GM12878 (cell line): ENCODE data around the gene MAPK1. TPM values are rescaled to one million over a fixed set of nuclear protein-coding genes. Genes with fewer than 3 reads are reported as not detected.

Experiments
- ATAC-seq: fragments of 200-7000 bp; cut with Tn5 transposase; 3 replicates; pipeline ENCODE4 v1.9.1; 2020; ENCODE audit warnings: mild to moderate bottlenecking, moderate library complexity
- BruUV-seq: library from RNA; stranded (reverse); fragments of 400-500 nt; replicated peaks from 2 replicates; lab custom pipeline; 2021; lab: Mats Ljungman, UMichigan
- CTCF ChIA-PET: fragments of 300-600 bp; sonication (Branson Sonifier 250); formaldehyde crosslinking; extraction: SDS; loops from one replicate; lab custom pipeline; 2021; ENCODE audit warnings: inconsistent platforms; lab: Yijun Ruan, JAX
- POLR2A ChIA-PET: fragments of 350-600 bp; formaldehyde crosslinking; extraction: SDS; loops from one replicate; lab custom pipeline; 2021; ENCODE audit warnings: inconsistent platforms; lab: Charles Lee
- RAD21 ChIA-PET: fragments of 300-600 bp; sonication (Branson Sonifier 250); formaldehyde crosslinking; loops from one replicate; lab custom pipeline; 2023; ENCODE audit warnings: antibody characterized with exemption; ENCODE audit not compliant: unreplicated experiment; lab: Charles Lee
- SMC1A ChIA-PET: fragments of 300-600 bp; sonication (Branson Sonifier 250); formaldehyde crosslinking; loops from one replicate; lab custom pipeline; 2023; ENCODE audit not compliant: unreplicated experiment, uncharacterized antibody; lab: Charles Lee
- DNase-seq: peaks from one replicate; pipeline ENCODE4 v3.0.0-alpha.2; 2011; ENCODE audit warnings: low read depth, low spot score
- FAIRE-seq: peaks from 3 replicates; lab custom pipeline; 2011; peaks lifted over from hg19 to GRCh38; lab: Jason Lieb, UNC
- H2AFZ ChIP-seq: 2 replicates; pipeline ENCODE4 v1.6.0; 2011; ENCODE audit warnings: low read depth, low read length, control low read depth; ENCODE audit not compliant: control insufficient read depth
- H3K27ac ChIP-seq: 2 replicates; pipeline ENCODE4 v1.5.1; 2011; ENCODE audit warnings: control low read depth; ENCODE audit not compliant: control insufficient read depth, insufficient read depth
- H3K27me3 ChIP-seq, 2 experiments: replicated peaks in 1 of 2; 2 replicates each; pipeline versions ENCODE4 v1.6.0 to v1.6.1; 2011; ENCODE audit warnings: low read length in 1 of 2; ENCODE audit not compliant: control insufficient read depth in 2 of 2, insufficient read depth in 2 of 2
- H3K36me3 ChIP-seq, 2 experiments: 2 replicates each; pipeline ENCODE4 v1.5.1; 2011; ENCODE audit warnings: low read length in 1 of 2; ENCODE audit not compliant: control insufficient read depth in 2 of 2, insufficient read depth in 2 of 2
- H3K4me1 ChIP-seq: 2 replicates; pipeline ENCODE4 v1.6.1; 2011; ENCODE audit warnings: mild to moderate bottlenecking, low read length, moderate library complexity, mixed read lengths; ENCODE audit not compliant: control insufficient read depth, insufficient read depth
- H3K4me2 ChIP-seq: 2 replicates; pipeline ENCODE4 v1.6.0; 2011; ENCODE audit warnings: control low read depth; ENCODE audit not compliant: control insufficient read depth, insufficient read depth
- H3K4me3 ChIP-seq: fragments of 200-600 bp; sonication (generic); 2 replicates; pipeline ENCODE4 v1.5.1; 2016
- H3K79me2 ChIP-seq: 2 replicates; pipeline ENCODE4 v1.6.0; 2011; ENCODE audit warnings: low read length; ENCODE audit not compliant: control insufficient read depth, insufficient read depth
- H3K9ac ChIP-seq: 2 replicates; pipeline ENCODE4 v1.8.0; 2011; ENCODE audit warnings: low read length, control low read depth, mixed read lengths; ENCODE audit not compliant: control insufficient read depth, insufficient read depth
- H3K9me3 ChIP-seq: replicated peaks from 3 replicates; pipeline ENCODE4 v1.5.1; 2011; ENCODE audit warnings: mild to moderate bottlenecking, low read length; ENCODE audit not compliant: control insufficient read depth, insufficient read depth
- H4K20me1 ChIP-seq: 2 replicates; pipeline ENCODE4 v1.6.0; 2011; ENCODE audit not compliant: control insufficient read depth, insufficient read depth
- MTA3 ChIP-seq: IDR thresholded peaks from 2 replicates; pipeline ENCODE4 v1.6.1; 2012; ENCODE audit warnings: low read length, inconsistent platforms, borderline replicate concordance
- POLR2A ChIP-seq: IDR thresholded peaks from 2 replicates; pipeline ENCODE4 v1.6.1; 2011; ENCODE audit warnings: low read depth, mild to moderate bottlenecking, low read length
- POU2F2 ChIP-seq: IDR thresholded peaks from 3 replicates; pipeline ENCODE4 v1.6.1; 2011; ENCODE audit warnings: low read depth, mild to moderate bottlenecking, low read length, borderline replicate concordance
- RAD21 ChIP-seq: IDR thresholded peaks from 2 replicates; pipeline ENCODE4 v1.6.1; 2011; ENCODE audit warnings: mild to moderate bottlenecking, low read depth, low read length, moderate library complexity; ENCODE audit not compliant: insufficient read depth
- RUNX3 ChIP-seq: IDR thresholded peaks from 2 replicates; pipeline ENCODE4 v1.6.1; 2012; ENCODE audit warnings: low read length, inconsistent platforms
- SMAD1 ChIP-seq: fragments of 450-650 bp; IDR thresholded peaks from 2 replicates; pipeline ENCODE4 v1.6.1; 2018; ENCODE audit warnings: mild to moderate bottlenecking, low read depth; ENCODE audit not compliant: partially characterized antibody
- SREBF2 ChIP-seq: IDR thresholded peaks from 2 replicates; pipeline ENCODE4 v1.6.1; 2012; ENCODE audit warnings: mild to moderate bottlenecking, low read length
- TAF1 ChIP-seq: IDR thresholded peaks from 2 replicates; pipeline ENCODE4 v1.6.1; 2011; ENCODE audit warnings: mild to moderate bottlenecking, low read depth, low read length, borderline replicate concordance
- TCF12 ChIP-seq: IDR thresholded peaks from 2 replicates; pipeline ENCODE4 v1.6.1; 2011; ENCODE audit warnings: low read depth, mild to moderate bottlenecking, low read length
- YBX1 ChIP-seq: fragments of 450-650 bp; IDR thresholded peaks from 2 replicates; pipeline ENCODE4 v1.6.1; 2016; ENCODE audit warnings: antibody characterized with exemption
- ZNF384 ChIP-seq: IDR thresholded peaks from 2 replicates; pipeline ENCODE4 v1.6.1; 2012; ENCODE audit warnings: low read depth, mild to moderate bottlenecking, low read length, improper control_type of control experiment, borderline replicate concordance
- WGBS: methylation state at CpG from one replicate; pipeline ENCODE4 v1.1.6; 2016; ENCODE audit warnings: low lambda C conversion rate; ENCODE audit not compliant: insufficient replicate concordance, insufficient coverage; ENCODE audit errors: missing lambda C conversion rate; 5-methylcytosine and 5-hydroxymethylcytosine counted together
- in situ Hi-C: fragments of 300-500 bp; cut with MboI; formaldehyde crosslinking; loops from 9 replicates; pipeline ENCODE4 v1.14.3; 2018; ENCODE audit warnings: mixed read lengths
- intact Hi-C: fragments of 100-400 bp; cut with micrococcal nuclease; formaldehyde crosslinking; loops from one replicate; pipeline ENCODE4 v1.14.2; 2022; ENCODE audit not compliant: unreplicated experiment
- polyA plus RNA-seq, 11 experiments: library from polyadenylated mRNA; depleted of rRNA in 4 of 11; unstranded in 6 of 11; stranded (reverse) in 5 of 11; fragments of >200 nt; fragmentation: Nextera tagmentation in 4 of 11; fragmentation: Illumina TruSeq in 1 of 11; extraction: Ambion mirVana in 4 of 11; extraction: Trizol in 1 of 11; gene quantifications; 1 replicate in 1 of 11; 2 replicates in 10 of 11; pipeline versions ENCODE4 v1.2.1 to v1.2.3, GENCODE V29; 2011 to 2016; ENCODE audit warnings: inconsistent platforms in 2 of 11, missing spikeins in 2 of 11, low read depth in 1 of 11
- total RNA-seq, 4 experiments: library from RNA; depleted of rRNA in 3 of 4; stranded (reverse); fragments of >200 nt in 3 of 4; fragmentation: Illumina TruSeq in 1 of 4; extraction: Trizol in 1 of 4; gene quantifications; 2 replicates each; pipeline versions ENCODE4 v1.2.1 to v1.2.3, GENCODE V29; 2013 to 2021
- TF ChIP-seq, protein P1 (sequence below), 3 experiments: IDR thresholded peaks in 2 of 3; conservative IDR thresholded peaks in 1 of 3; 2 replicates each; pipeline ENCODE4 v1.5.1; 2011; ENCODE audit warnings: low read depth in 3 of 3, low read length in 3 of 3, mild to moderate bottlenecking in 3 of 3, control low read depth in 2 of 3, moderate library complexity in 2 of 3, inconsistent platforms in 1 of 3, mixed read lengths in 1 of 3; ENCODE audit not compliant: control insufficient read depth in 2 of 3, insufficient read depth in 1 of 3; ENCODE audit errors: extremely low read depth in 1 of 3
- TF ChIP-seq, protein P2 (sequence below): IDR thresholded peaks from 2 replicates; pipeline ENCODE4 v1.6.1; 2011; ENCODE audit warnings: mild to moderate bottlenecking, low read depth, low read length, moderate library complexity; ENCODE audit not compliant: insufficient replicate concordance
- TF ChIP-seq, protein P3 (sequence below): fragments of 450-650 bp; IDR thresholded peaks from 2 replicates; pipeline ENCODE4 v1.6.1; 2016; ENCODE audit warnings: mild to moderate bottlenecking, moderate library complexity, borderline replicate concordance
- TF ChIP-seq, protein P4 (sequence below): fragments of 450-650 bp; IDR thresholded peaks from 2 replicates; pipeline ENCODE4 v1.6.1; 2017; ENCODE audit warnings: borderline replicate concordance

MAPK1 gene
- total and polyA plus RNA-seq, 10 of the 15 experiments (the other 5 are each of a cell fraction or from before 2014, with no cell fraction given), result 7.0 to 123 (median 58.4) TPM

DNA sequence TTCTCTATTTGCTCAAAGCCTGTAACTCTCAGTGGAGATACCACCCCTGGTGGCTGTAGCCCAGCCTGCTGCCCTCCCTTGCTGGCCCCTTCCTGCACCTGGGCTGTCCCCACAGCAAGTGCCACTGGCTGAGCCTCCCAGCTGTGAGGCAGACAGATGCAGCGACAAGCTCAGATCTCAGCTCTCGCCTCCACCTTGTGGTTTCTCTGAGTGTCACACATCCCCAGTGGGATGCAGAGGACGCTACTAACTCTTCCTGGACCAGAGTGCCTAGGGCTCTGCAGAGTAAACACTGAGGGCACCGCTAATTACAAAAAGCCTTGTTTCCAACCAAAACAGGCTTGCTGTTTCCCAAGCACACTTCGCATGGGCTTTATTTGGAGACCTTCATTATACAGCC lies 140.8 kb downstream of the MAPK1 start:
- no peak overlapping the region for H3K27ac ChIP-seq
- no peaks in the 10 kb centered on the region; the same call in 1 of the 2 replicates for H3K4me1 ChIP-seq
- ChIA-PET SMC1A (interaction anchor here (1.0 to 1.5 kb wide), 2 partner anchors 8 to 80 kb away, joined by 4 read pairs; no protein-coding TSS in a partner anchor), CTCF (interaction anchor here (0.6 to 1.8 kb wide), 7 partner anchors 9 to 62 kb away, joined by 3 to 8 read pairs (median 4); no protein-coding TSS in a partner anchor), RAD21 (interaction anchor here (1.0 to 1.4 kb wide), 3 partner anchors 13 to 40 kb away, joined by 3 to 4 read pairs (median 4); no protein-coding TSS in a partner anchor), POLR2A (no interaction called here)
- no peak overlapping the region for H3K9ac ChIP-seq
- no peaks in the 10 kb centered on the region for H3K36me3 ChIP-seq
- intact Hi-C loops, result no loop called here
- no peak overlapping the region for H2AFZ ChIP-seq
- in situ Hi-C loops, result no loop called here
- no peaks in the 10 kb centered on the region for H4K20me1 ChIP-seq
- no peak overlapping the region for H3K4me3 ChIP-seq
- DNase-seq (no peak), FAIRE-seq (peak; percentile 72), ATAC-seq (peak; percentile 97)
- BruUV-seq, result no TSS peak
- no peaks in the 10 kb centered on the region for H3K79me2 ChIP-seq
- no peak overlapping the region for H3K4me2 ChIP-seq
- no peaks in the 10 kb centered on the region for H3K27me3 ChIP-seq
- 20% methylated on average over 5 of the region's 5 CpGs for WGBS
- H3K9me3 ChIP-seq, result no peaks in the 10 kb centered on the region
- no peak for TF ChIP-seq ZNF384
- TF ChIP-seq TAF1, result no peak
- TF ChIP-seq, protein P1, sequence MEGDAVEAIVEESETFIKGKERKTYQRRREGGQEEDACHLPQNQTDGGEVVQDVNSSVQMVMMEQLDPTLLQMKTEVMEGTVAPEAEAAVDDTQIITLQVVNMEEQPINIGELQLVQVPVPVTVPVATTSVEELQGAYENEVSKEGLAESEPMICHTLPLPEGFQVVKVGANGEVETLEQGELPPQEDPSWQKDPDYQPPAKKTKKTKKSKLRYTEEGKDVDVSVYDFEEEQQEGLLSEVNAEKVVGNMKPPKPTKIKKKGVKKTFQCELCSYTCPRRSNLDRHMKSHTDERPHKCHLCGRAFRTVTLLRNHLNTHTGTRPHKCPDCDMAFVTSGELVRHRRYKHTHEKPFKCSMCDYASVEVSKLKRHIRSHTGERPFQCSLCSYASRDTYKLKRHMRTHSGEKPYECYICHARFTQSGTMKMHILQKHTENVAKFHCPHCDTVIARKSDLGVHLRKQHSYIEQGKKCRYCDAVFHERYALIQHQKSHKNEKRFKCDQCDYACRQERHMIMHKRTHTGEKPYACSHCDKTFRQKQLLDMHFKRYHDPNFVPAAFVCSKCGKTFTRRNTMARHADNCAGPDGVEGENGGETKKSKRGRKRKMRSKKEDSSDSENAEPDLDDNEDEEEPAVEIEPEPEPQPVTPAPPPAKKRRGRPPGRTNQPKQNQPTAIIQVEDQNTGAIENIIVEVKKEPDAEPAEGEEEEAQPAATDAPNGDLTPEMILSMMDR (IDR thresholded peaks at IDR 0.05 in 2 of 3, conservative IDR thresholded peaks at IDR 0.05 in 1 of 3; ENCODE audit: control insufficient read depth in 2 of 3, extremely low read depth in 1 of 3, insufficient read depth in 1 of 3, low read depth in 3 of 3, low read length in 3 of 3), result peak; percentile 46 to 57 (median 57); a peak in 5 of 6 replicates
- no peak for TF ChIP-seq POLR2A
- TF ChIP-seq RAD21, result peak; percentile 63
- 0 out of 2 replicates have a peak, but pooled peaks have one; percentile 41 for TF ChIP-seq TCF12
- TF ChIP-seq, protein P2, sequence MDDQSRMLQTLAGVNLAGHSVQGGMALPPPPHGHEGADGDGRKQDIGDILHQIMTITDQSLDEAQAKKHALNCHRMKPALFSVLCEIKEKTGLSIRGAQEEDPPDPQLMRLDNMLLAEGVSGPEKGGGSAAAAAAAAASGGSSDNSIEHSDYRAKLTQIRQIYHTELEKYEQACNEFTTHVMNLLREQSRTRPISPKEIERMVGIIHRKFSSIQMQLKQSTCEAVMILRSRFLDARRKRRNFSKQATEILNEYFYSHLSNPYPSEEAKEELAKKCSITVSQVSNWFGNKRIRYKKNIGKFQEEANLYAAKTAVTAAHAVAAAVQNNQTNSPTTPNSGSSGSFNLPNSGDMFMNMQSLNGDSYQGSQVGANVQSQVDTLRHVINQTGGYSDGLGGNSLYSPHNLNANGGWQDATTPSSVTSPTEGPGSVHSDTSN, result no peak
- no peak for TF ChIP-seq YBX1
- TF ChIP-seq, protein P3, sequence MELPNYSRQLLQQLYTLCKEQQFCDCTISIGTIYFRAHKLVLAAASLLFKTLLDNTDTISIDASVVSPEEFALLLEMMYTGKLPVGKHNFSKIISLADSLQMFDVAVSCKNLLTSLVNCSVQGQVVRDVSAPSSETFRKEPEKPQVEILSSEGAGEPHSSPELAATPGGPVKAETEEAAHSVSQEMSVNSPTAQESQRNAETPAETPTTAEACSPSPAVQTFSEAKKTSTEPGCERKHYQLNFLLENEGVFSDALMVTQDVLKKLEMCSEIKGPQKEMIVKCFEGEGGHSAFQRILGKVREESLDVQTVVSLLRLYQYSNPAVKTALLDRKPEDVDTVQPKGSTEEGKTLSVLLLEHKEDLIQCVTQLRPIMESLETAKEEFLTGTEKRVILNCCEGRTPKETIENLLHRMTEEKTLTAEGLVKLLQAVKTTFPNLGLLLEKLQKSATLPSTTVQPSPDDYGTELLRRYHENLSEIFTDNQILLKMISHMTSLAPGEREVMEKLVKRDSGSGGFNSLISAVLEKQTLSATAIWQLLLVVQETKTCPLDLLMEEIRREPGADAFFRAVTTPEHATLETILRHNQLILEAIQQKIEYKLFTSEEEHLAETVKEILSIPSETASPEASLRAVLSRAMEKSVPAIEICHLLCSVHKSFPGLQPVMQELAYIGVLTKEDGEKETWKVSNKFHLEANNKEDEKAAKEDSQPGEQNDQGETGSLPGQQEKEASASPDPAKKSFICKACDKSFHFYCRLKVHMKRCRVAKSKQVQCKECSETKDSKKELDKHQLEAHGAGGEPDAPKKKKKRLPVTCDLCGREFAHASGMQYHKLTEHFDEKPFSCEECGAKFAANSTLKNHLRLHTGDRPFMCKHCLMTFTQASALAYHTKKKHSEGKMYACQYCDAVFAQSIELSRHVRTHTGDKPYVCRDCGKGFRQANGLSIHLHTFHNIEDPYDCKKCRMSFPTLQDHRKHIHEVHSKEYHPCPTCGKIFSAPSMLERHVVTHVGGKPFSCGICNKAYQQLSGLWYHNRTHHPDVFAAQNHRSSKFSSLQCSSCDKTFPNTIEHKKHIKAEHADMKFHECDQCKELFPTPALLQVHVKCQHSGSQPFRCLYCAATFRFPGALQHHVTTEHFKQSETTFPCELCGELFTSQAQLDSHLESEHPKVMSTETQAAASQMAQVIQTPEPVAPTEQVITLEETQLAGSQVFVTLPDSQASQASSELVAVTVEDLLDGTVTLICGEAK, result no peak
- no peak for TF ChIP-seq MTA3
- TF ChIP-seq RUNX3, result peak; percentile 56
- TF ChIP-seq, protein P4, sequence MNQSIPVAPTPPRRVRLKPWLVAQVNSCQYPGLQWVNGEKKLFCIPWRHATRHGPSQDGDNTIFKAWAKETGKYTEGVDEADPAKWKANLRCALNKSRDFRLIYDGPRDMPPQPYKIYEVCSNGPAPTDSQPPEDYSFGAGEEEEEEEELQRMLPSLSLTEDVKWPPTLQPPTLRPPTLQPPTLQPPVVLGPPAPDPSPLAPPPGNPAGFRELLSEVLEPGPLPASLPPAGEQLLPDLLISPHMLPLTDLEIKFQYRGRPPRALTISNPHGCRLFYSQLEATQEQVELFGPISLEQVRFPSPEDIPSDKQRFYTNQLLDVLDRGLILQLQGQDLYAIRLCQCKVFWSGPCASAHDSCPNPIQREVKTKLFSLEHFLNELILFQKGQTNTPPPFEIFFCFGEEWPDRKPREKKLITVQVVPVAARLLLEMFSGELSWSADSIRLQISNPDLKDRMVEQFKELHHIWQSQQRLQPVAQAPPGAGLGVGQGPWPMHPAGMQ, result no peak
- no peak for TF ChIP-seq POU2F2
- no peak for TF ChIP-seq SREBF2
- no peak for TF ChIP-seq SMAD1
